ENCODE results near the gene C5orf52.
"Not testable (repeated sequence)": the region's sequence is repeated elsewhere in the genome, so short reads cannot be mapped to it uniquely, and the experiment has no call there.

C5orf52 gene

DNA sequence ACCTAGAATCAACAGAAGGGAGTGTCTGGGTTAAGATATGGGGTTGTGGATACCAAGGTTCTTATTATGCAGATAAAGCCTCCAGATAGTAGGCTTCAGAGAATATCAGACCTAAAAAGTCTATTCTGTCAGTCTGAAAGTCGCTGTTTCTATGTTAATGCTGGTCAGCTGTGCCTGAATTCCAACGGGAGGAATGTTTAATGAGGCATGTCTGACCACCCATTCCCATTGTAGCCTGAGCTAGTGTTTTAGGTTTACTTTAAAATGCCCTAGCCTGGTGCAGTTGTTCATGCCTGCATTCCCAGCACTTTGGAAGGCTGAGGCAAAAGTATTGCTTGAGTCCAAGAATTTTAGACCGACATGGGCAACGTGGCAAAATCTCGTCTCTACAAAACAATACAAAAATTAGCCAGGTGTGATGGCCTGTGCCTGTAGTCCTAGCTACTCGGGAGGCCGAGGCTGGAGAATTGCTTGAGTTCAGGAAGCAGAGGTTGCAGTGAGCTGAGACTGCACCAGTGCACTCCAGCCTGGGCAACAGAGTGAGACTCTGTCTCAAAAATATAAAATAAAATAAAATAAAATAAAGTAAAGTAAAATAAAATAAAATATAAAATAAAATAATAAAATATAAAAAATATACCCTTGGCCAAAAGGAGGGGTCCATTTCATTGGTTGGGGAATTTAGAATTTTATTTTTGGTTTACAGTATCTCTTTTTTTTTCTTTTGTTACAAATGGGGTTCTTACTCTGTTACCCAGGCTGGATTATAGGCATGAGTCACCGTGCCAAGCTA lies 11.3 kb upstream of the C5orf52 start:
- H3K4me3 ChIP-seq (ENCODE audit: low read depth, low read length), result no peak overlapping the region
- TF ChIP-seq, protein P1, sequence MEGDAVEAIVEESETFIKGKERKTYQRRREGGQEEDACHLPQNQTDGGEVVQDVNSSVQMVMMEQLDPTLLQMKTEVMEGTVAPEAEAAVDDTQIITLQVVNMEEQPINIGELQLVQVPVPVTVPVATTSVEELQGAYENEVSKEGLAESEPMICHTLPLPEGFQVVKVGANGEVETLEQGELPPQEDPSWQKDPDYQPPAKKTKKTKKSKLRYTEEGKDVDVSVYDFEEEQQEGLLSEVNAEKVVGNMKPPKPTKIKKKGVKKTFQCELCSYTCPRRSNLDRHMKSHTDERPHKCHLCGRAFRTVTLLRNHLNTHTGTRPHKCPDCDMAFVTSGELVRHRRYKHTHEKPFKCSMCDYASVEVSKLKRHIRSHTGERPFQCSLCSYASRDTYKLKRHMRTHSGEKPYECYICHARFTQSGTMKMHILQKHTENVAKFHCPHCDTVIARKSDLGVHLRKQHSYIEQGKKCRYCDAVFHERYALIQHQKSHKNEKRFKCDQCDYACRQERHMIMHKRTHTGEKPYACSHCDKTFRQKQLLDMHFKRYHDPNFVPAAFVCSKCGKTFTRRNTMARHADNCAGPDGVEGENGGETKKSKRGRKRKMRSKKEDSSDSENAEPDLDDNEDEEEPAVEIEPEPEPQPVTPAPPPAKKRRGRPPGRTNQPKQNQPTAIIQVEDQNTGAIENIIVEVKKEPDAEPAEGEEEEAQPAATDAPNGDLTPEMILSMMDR (IDR thresholded peaks at IDR 0.05; ENCODE audit: borderline replicate concordance, insufficient read depth, low read depth, low read length), result no peak

DNA sequence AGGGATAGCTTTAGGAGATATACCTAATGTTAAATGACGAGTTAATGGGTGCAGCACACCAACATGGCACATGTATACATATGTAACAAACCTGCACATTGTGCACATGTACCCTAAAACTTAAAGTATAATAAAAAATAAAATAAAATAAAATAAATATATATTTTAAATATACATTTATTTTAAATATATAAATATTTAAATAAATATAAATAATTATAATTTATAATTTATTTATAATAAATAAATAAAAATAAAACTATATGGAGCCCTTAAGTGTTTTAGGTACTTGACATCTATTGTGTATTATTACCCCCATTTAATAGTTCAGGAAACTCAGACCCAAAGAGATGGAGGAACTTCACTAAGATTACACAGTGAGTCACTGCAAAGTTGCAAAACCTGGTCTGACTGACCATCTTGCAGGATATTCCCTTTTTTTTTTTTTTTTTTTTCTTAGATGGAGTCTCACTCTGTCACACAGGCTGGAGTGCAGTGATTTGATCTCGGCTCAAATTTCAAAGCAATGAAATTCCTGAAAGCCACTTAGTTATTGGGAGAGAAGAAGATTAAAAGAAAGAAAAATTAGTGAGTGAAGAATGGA lies 5.8 kb upstream of the C5orf52 start:
- no peak overlapping the region for H3K4me3 ChIP-seq (ENCODE audit: low read depth, low read length)
- TF ChIP-seq, protein P1 (IDR thresholded peaks at IDR 0.05; ENCODE audit: borderline replicate concordance, insufficient read depth, low read depth, low read length), result no peak

DNA sequence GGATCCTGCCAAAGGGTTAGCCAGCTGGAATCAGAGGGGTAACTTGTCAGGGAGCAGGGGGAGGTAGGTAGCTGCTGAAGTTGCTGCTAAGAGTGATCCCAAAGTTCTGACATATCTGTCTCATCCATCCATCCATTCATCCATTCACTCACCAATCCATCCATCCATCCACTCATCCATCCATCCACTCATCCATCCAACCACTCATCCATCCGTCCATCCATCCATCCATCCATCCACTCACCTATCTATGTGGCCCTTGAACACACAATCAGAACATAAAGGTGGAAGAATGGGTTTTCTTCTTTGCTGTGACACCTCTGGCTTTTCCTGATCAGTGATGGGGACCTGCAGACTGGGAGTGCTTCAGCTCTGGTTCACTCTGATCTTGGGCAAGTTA lies 3.0 kb upstream of the C5orf52 start:
- no peak overlapping the region for H3K4me3 ChIP-seq (ENCODE audit: low read depth, low read length)

DNA sequence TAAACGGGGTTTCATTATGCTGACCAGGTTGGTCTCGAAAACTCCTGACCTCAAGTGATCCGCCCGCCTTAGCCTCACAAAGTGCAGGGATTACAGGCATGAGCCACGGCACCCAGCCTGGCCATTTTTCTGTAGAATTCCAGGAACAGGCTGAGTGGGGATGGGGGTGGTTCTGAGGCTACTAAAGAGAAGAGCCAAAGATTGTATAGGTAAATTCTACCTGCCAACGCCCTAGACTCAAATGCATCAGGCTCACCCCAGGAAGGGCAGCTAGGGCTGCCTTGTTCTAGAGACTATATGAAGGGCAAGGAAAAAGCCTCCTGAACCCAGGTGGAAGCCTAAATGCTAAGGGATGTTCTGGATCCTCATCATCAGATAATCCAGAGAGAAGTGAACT lies 1.6 kb upstream of the C5orf52 start:
- no peak overlapping the region for H3K4me3 ChIP-seq (ENCODE audit: low read depth, low read length)
- TF ChIP-seq, protein P1 (IDR thresholded peaks at IDR 0.05; ENCODE audit: borderline replicate concordance, insufficient read depth, low read depth, low read length), result no peak

More for the DNA sequence above, 3.0 kb upstream of the C5orf52 start:
- TF ChIP-seq, protein P1 (IDR thresholded peaks at IDR 0.05; ENCODE audit: borderline replicate concordance, insufficient read depth, low read depth, low read length), result no peak

DNA sequence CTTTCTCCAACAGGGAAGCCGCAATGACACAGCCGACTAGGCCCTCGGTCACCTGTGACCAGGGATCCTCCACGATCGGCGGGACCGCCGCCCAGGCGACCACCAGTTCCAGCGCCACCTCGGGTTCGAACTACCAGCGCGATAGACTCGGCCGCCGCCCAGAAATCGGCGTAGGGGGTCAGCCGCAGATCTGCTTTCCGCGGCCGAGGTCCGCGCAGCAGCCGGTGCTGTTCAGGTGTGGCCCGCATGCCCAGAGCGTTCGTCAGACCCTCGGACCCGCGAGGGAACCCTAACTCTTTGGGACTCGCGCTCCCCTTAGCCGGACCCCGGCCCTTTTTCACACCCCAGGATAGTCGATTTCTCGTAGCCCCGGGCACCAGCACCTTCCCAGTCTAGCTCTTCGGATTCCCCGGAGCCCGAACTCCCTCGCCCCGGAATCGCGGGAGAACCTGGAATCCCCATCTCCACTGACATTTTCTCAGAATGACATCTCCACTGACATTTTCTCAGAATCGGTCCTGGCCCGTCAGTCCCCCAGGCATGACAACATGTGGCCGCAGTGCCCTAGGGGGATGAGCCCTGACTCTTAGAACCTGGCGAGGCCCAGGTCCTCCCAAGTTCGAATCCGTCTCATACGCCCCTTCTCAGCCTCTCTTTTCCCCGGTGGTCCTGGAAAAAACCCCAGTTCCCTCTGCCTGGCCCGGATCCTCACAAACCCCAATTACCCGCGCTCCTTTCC lies 428 bp downstream of the C5orf52 start:
- TF ChIP-seq, protein P1 (IDR thresholded peaks at IDR 0.05; ENCODE audit: borderline replicate concordance, insufficient read depth, low read depth, low read length), result no peak
- H3K4me3 ChIP-seq (ENCODE audit: low read depth, low read length), result peak overlapping the region; percentile 52

DNA sequence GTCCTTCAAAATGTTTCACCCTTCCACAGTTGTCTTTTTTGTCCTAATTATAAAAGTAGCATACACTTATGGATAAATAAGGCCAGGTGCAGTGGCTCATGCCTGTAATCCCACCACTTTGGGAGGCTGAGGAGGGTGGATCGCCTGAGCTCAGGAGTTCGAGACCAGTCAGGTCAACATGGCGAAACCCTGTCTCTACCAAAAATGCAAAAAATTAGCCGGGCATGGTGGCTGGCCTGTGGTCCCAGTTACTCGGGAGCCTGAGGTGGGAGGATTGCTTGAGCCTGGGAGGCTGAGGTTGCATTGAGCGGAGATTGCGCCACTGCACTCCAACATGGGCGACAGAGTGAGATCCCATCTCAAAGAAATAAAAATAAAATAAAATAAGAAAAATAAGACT lies 1.6 kb downstream of the C5orf52 start:
- no peak overlapping the region for H3K4me3 ChIP-seq (ENCODE audit: low read depth, low read length)
- TF ChIP-seq, protein P1 (IDR thresholded peaks at IDR 0.05; ENCODE audit: borderline replicate concordance, insufficient read depth, low read depth, low read length), result no peak

DNA sequence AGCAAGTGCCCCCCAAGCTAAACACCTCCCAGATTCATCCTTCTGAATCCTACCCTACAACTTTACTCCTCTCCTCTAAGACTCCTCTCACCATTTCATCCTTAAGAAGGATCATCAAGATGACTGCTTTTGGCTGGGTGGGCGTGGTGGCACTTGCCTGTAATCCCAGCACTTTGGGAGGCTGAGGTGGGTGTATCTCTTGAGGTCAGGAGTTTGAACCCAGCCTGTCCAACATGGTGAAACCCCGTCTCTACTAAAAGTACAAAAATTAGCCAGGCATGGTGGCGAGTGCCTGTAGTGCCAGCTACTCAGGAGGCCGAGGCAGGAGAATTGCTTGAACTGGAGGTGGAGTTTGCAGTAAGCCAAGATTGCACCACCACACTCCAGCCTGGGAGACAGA lies 3.0 kb downstream of the C5orf52 start:
- not testable (repeated sequence) for H3K4me3 ChIP-seq (ENCODE audit: low read depth, low read length)
